Left renal pelvis (tissue), 4 donors: Measurements from ENCODE around the gene LPIN2. TPM values are rescaled to one million over a fixed set of nuclear protein-coding genes. Genes with fewer than 3 reads are reported as not detected.
"Not testable (repeated sequence)": the region's sequence is repeated elsewhere in the genome, so short reads cannot be mapped to it uniquely, and the experiment has no call there.

Experiments
- DNase-seq, 4 donors: peaks; one replicate each; pipeline ENCODE4 v3.0.0-alpha.2; 2013; ENCODE audit warnings: low read depth in 4 of 4, low spot score in 3 of 4
- polyA plus RNA-seq, 4 donors: library from polyadenylated mRNA; unstranded; fragments of 120-200 nt; gene quantifications; one replicate each; pipeline ENCODE4 v1.2.1, GENCODE V29; 2013; ENCODE audit not compliant: insufficient read length in 4 of 4

Gene LPIN2, protein sequence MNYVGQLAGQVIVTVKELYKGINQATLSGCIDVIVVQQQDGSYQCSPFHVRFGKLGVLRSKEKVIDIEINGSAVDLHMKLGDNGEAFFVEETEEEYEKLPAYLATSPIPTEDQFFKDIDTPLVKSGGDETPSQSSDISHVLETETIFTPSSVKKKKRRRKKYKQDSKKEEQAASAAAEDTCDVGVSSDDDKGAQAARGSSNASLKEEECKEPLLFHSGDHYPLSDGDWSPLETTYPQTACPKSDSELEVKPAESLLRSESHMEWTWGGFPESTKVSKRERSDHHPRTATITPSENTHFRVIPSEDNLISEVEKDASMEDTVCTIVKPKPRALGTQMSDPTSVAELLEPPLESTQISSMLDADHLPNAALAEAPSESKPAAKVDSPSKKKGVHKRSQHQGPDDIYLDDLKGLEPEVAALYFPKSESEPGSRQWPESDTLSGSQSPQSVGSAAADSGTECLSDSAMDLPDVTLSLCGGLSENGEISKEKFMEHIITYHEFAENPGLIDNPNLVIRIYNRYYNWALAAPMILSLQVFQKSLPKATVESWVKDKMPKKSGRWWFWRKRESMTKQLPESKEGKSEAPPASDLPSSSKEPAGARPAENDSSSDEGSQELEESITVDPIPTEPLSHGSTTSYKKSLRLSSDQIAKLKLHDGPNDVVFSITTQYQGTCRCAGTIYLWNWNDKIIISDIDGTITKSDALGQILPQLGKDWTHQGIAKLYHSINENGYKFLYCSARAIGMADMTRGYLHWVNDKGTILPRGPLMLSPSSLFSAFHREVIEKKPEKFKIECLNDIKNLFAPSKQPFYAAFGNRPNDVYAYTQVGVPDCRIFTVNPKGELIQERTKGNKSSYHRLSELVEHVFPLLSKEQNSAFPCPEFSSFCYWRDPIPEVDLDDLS
- polyA plus RNA-seq: 10 to 100 TPM; 38.5 to 42.0 (median 39.7) TPM

DNA sequence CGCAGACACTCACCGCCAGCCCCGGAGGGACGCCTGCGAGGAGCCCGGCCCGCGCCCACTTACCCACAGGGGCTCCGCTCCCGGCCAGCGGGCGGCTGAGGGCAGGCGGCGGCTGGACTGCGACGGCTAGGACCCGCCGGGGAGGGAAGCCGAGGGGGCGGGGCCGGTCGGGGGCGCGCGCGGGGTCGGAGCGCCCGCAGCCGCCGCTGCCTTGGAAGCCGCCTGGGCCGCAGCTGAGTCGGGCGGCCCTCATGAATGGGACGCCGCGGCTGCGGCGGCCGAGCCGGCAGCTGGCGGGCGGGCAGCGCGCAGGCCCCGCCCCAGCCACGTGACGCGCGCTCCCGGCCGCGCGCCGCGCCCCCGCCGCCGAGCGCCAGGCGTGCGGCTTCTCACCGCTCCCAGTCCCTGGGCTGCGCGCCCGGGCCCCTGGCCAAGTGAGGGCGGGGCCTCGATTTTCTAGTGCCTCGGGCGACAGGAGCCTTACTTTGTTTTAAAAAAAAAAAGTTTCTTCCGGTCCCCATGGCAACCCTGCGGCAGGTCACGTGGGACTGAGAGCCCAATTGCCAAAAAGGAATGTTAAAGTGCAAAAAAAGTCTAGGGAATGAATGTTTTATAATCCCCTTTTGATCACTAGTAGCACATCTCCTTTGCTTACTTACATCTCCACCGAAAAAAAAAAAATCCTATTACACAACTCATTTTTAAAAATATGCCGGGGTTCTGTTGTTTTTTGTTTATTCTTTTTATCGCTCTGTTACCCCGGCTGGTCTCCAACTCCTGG, at the start of gene LPIN2:
TSS of gene LPIN2 (minus strand) at position 121 of the 781 bp plus-strand sequence. CDS start 52,304 bp downstream, outside the sequence.
- DNase-seq: peak; percentile 87 to 95 (median 92)

DNA sequence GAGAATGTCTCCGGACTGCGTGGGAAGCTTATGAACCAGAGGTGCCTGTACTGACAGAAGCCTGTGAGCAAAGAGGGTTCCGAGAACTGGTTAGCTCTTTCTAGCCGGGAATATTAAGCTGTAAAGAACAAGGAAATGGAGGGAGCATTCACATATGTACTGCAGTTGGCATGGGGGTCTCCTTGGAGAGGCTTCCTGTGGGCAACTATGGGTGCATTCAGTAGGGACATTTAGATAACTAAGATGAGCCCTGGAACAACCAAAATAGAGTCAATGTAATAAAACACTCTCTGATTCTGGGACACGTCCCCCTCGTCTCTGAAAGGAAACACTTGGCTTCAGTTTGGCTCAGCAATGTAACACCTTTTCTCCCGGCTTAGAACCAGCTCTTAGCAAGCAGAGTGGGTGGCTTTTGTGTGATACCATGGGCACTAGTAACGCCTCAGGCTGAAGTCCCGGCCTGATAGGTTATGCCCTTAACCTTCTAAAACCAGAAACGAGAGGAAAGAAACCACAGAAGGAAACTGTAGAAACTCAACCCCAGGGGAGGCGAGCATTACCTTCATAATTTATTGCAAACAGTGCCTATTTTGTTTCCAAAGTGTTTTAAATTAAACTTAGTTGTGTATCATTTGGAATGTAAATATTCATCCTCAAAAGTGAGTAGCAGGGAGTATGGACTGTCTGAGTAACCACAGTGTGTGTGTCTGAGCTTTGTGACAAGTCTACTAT, 48.8 kb upstream of the LPIN2 start:
- DNase-seq: no peak

DNA sequence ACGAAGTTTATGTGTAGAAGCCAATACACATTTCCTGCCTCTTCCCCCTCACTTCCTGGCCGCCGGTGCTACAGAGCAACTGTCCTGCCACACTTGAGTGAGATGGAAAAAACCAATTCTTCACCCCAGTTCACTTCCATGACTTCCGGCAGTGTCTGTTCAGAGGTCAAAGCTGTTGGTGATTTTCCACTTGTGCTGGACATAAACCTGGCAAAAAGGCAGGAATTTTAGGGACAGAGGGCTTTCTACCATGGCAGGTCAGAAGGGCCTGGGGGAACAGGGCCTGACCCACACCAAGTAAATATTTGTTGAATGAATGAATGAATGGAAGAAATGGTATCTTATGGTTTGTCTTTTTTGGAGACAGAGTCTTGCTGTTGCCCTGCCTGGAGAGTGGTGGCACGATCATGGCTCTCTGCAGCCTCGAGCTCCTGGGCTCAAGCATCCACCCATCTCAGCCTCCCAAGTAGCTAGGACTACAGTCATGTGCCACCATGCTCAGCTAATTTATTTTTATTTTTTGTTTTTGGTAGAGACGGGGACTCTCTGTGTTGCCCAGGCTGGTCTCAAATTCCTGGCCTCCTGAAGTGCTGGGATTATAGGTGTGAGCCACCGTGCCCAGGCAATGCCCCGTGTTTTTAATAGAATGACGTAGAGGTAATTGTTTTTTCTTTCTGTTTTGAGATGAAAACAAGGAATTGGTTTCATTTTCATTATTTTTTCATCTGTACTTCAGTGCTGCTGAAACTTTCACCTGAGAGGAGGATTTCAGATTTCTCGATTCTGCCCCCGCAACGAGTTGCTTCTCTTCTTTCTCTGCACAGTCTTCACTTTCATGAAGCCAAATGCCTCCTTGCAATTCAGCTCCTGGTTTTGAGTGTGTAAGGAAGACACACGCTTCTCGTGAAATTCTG, 48.0 kb upstream of the LPIN2 start:
- DNase-seq: no peak

DNA sequence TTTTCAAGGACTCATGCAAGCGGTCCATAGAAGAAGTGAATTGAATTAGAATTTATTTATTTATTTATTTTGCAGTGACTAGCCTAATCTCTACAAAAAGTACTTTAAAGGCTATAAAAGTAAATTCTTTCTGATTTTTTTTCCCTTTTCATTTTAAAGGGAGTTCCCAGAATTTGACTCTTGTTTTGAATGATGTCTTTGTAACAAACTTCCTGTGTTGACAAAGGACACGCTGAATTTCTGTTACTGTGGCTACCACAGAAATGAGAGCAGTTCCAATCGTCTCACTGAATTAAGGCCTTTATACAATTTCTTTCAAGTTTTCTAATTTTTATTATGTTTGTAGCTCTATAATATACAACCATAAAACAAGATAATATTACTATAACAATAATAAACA, 46.3 kb upstream of the LPIN2 start:
- DNase-seq: no peak

DNA sequence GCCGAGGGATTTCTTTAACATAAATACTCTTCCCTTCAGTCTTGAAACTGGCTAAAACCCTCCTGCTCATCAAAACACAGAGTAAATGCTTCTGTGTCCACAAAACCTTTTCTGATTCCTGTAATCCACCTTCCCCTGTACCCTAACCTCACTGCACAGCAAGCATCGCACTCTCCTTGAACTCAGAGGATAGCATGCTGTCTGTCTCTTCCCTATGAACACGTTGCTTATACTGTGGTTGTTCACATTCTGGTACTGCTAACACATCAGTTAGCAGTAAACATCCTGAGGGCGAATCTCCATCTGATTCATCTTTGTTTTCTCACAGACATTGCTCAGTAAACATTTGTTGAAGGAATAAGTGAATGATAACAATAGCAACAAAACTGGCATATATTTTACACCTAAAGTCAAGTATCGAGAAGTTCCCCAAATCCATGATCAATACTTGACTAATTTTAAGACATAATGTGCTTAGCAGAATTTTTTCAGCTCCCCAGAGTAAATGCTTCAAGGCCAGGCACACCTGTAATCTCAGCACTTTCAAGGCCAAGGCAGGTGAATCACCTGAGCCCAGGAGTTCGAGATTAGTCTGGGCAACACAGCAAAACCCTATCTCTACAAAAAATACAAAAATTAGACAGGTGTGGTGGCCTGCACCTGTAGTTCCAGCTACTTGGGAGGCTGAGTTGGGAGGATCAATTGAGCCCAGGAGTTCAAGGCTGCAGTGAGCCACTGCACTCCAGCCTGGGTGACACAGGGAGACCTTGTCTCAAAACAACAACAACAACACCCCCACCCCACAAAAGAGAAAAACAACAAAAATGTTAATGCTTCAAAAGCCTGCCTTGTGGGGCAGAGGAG, 45.6 kb upstream of the LPIN2 start:
- no peak for DNase-seq

DNA sequence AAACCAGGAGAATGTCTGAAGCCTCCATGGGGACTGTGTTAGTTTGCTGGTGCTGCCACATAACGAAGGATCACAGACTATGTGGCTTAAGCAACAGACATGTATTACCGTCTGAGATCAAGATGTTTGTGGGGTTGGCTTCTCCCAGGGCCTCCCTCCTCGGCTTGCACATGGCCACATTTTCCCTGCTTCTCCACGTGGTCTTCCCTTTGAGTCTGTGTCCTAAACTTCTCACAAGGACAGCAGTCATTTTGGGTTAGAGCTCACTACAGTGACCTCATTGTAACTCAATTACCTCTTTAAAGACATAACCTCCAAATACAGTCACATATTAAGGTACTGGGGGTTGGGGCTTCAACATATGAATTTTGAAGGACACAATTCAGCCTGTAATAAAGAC, 44.6 kb upstream of the LPIN2 start:
- no peak for DNase-seq

DNA sequence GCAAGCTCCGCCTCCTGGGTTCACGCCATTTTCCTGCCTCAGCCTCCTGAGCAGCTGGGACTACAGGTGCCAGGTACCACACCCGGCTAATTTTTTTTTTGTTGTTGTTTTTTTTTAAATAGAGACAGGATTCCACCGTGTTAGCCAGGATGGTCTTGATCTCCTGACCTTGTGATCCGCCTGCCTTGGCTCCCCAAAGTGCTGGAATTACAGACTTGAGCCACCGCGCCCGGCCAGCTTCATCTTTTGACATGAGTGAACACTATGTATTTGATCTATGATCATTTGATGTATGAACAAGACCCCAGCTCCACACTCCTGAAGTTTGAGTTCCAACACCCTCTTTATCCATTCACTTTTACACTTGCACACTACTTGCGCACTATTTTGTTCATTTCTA, 43.4 kb upstream of the LPIN2 start:
- no peak for DNase-seq

DNA sequence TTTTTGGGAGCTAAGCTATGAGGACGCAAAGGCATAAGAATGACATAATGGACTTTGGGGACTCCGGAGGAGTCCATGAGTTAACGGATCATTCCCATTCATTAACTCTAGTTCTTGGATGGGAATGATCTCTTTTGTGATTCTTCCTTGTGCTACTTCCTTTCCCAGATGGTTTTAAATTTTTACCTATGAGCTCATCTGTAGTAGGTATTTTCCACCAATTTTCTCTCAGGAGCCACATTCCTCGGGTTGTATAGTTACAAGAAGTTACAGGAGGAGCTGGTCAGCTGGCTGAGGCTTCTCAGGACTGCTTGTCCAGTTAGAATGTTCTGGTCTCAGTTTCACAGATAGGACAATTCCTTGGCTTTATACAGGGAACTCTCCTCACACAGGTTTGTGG, 42.9 kb upstream of the LPIN2 start:
- DNase-seq: no peak

DNA sequence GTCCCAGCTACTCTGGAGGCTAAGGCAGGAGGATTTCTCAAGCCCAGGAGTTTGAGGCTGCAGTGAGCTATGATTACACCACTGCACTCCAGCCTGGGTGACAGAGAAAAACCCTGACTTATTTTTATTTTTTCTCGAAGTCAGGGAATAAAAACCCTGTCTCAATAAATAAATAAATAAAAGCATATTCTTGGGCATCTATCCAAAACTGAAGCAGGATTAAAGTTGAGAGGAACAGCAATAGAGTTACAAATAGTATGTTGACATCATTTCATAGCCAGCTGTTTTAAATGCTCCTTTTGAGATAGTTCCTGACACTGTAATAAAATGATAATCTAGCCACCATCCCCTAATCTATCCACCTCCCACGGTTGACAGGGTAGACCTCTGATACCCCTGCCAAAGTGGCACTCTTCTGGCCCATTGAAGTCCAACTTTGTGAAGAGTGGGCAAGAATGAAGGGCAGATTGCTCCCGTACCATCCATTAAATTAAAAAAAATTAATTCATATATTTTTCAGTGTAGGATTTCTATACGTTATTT, 42.3 kb upstream of the LPIN2 start:
- DNase-seq: no peak

DNA sequence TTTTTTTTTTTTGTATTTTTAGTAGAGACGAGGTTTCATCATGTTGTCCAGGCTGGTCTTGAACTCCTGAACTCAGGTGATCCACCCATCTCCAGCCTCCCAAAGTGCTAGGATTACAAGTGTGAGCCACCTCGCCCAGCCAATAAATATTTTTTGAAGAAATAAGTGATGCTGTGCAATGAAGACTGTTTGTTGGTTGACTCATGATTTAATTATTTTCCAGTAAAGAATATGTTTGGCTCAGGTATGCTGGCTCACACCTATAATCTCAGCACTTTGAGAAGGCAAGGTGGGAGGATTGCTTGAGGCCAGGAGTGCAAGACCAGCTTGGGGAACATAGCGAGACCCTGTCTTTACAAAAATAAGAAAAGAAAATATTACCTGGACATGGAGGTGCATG, 41.8 kb upstream of the LPIN2 start:
- no peak for DNase-seq

DNA sequence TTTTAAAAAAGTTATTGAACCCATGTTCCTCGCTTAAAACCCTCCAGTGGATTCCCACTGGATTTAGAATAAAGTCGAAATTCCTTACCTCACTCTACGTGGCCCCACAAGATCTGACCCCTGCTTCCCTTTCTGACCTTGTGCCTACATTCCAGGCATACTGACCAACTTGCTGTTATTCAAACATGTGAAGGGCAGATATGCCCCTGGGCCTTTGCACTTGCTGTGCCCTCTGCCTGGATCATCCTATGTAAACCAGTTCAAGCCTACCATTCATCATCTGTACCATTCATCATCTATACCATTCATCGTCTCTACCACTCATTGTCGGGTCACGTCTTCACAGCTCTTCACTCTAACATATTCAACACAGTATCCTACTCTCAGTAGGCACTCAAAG, 41.3 kb upstream of the LPIN2 start:
- no peak for DNase-seq

DNA sequence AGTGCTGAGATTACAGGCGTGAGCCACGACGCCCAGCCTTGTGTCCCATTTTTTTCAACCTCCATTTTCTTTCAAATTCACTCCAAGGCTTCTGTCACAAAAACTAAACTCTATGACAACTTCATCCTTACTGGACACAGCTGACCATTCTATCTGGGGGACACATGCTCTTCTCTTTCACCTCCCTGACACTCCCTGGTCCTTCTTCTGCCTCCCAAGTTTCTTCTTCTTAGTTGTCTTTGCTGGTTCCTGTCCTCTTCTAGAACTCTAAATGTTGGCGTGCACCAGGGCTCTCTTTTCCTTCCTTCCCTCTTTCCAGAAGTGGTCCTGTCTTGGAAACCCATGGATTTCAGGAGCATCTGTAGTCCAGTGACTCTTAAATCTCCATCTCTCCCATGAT, 40.1 kb upstream of the LPIN2 start:
- DNase-seq: no peak

DNA sequence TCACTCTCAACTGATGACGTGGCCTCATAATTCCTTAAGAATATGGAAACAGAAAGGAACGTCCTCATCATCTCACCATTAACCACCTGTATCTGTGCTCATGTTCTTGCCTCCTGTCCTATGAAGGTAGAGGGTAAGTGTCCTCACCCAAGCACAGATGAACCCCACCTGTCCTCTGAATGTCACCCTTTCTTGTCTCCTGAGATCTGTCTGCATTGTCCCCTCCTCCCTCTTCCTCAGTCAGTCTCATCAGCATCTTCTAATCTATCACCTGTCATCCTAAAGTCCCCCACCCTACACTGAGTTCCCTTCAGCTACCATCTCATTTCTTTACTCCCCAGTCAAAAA, 39.4 kb upstream of the LPIN2 start:
- no peak for DNase-seq

DNA sequence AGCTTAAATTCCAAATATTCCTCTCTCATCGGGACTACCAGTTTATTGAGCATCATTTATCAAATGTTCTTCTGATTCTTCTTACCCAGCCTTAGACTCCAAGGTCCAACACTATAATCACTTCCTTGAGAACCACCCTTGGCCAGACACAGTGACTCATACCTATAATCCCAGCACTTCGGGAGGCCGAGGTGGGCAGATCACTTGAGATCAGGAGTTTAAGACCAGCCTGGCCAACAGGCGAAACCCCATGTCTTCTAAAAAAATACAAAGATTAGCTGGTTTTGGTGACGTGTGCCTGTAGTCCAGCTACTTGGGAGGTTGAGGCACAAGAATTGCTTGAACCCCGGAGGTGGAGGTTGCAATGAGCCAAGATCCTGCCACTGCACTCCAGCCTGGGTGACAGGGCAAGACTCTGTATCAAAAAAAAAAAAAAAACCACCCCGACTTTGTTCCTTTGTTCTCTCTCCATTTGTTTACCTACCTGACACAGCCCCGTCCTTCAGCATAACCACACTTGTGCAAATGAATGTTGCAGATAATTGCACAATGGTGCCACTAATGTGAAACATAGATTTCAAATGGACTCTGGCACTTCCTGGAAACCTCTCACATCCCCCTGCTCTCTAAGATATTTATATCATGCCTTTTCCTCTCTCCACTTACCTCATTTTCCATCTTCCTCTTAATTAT, 38.9 kb upstream of the LPIN2 start:
- DNase-seq: no peak

DNA sequence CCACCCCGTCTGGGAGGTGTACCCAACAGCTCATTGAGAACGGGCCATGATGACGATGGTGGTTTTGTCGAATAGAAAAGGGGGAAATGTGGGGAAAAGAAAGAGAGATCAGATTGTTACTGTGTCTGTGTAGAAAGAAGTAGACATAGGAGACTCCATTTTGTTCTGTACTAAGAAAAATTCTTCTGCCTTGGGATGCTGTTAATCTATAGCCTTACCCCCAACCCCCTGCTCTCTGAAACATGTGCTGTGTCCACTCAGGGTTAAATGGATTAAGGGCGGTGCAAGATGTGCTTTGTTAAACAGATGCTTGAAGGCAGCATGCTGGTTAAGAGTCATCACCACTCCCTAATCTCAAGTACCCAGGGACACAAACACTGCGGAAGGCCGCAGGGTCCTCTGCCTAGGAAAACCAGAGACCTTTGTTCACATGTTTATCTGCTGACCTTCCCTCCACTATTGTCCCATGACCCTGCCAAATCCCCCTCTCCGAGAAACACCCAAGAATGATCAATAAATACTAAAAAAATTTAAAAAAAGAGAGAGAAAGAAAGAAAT, 37.0 kb upstream of the LPIN2 start:
- DNase-seq: not testable (repeated sequence)

DNA sequence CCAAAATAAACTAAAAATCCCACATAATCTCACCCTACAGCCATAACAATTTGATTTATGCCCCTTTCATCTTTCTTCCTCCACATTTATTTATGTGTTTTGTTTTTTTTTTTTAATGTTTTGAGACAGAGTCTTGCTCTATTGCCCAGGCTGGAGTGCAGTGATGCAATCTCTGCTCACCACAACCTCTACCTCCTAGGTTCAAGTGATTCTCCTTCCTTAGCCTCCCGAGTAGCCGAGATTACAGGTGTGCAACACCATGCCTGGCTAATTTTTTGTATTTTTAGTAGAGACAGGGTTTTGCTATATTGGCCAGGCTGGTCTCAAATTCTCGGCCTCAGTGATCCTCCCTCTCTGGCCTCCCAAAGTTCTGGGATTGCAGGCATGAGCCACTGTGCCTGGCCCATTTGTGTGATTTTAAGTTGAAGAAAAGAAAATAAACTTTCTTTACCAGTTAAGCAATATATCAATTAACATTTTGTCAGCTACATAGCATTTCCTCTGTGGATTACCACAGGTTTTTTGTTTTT, 35.9 kb upstream of the LPIN2 start:
- no peak for DNase-seq

DNA sequence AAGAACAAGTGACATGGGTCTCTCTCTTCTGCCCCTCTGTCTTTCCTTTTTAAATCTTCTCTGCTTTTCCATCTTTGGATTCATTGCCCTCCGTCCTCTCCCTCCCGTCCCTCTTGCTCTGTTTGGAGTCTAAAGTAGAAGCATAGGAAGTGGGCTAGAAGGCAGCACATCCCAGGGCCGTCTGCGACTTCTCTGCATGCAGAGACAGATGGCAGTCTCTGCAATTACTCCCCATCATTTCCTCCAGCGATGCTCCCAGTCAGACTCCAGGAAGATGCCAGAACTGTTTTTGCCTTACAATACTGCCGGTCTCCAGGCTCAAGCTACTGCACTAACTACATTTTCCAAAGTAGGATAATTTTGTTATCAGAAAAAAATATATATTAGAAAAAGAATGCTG, 35.2 kb upstream of the LPIN2 start:
- DNase-seq: no peak
